NCI-H2196 (cell line): Measurements from ENCODE around the gene NCKAP5.
"Not testable (repeated sequence)": the region's sequence is repeated elsewhere in the genome, so short reads cannot be mapped to it uniquely, and the experiment has no call there.

Experiments used
- DNase-seq: peaks from one replicate; lab custom pipeline; 2025; ENCODE audit not compliant: unreplicated experiment; lab: John Stamatoyannopoulos, UW

The NCKAP5 gene

DNA sequence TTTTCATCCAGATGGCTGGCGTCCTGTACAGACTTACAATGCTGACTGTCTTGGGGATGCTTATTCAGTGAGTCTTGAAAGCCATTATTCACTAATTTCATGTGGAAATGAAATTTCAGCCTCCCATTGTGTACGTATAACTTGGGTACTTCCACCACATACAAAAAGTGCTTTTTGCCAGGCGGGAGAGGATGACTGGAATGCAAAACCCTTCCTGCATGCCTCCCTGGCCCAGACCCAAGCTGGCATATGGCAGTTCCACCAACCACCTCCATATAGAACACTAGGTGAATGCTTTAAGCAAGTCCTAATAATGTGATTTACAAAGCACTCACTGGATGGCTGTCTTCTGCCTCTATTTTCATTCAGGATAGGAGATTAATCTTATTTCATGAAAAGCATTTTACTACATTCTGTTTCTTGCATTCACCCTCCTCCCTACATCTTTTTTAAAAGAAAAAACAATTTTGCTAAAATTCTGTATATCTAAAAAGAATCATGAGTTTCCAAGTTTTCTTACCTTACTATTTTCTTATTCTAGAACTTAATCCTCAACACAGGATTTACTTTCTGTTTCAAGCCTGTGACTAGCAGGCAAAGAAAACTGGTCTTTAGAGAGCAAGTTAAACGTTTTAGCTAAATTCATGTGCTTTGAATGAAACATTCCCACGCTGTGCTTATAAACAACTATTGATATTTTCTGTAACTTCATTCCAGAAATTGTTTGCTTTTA is 327.6 kb downstream of the NCKAP5 start:
- DNase-seq: no peak

GRCh38 chr2:133235968-133236367 is 332.3 kb downstream of the NCKAP5 start:
- DNase-seq: no peak

DNA sequence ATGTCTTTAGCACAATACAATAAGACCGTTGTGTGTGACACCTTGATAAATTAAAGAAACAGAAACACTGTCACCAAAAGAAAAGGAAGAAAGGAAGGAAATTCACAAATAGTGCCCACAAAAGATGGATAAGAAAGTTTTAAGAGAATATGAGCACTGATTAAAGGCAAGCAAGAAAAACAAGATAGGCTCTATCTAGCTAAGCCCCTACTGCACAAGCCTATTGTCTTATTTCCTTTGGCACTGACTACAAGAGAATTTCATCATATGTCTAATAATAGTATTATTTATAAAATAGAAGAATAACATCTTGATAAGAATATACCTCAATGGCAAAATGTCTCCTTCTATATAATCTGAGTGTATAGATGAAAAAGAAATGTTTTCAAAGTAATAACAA is 335.7 kb downstream of the NCKAP5 start:
- DNase-seq: no peak

DNA sequence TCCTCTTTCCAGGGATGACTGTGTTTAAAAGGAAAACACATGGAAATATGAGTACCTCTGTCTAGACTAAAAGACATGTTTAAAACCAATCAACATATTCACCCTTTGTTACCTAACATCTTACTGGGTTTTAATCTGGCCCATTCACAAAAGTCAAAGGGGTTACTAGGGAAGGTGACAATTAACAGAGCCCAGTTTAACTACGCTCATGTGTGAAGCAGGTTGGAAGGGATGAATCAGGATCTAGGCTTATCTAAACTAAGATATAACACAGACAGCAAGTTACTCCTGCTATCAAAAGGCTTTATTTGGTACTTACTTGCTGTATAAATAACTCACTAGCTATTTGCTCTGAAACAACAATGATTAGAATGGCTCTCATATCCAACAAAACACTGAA is 337.0 kb downstream of the NCKAP5 start:
- DNase-seq: no peak

GRCh38 chr2:133229974-133230373 is 338.3 kb downstream of the NCKAP5 start:
- DNase-seq: no peak

GRCh38 chr2:133223226-133223625 is 345.0 kb downstream of the NCKAP5 start:
- DNase-seq: no peak

- DNase-seq: no peak
Observed at GRCh38 chr2:133221398-133221797, 346.9 kb downstream of the NCKAP5 start.

GRCh38 chr2:133218204-133218603 is 350.1 kb downstream of the NCKAP5 start:
- DNase-seq: no peak

DNA sequence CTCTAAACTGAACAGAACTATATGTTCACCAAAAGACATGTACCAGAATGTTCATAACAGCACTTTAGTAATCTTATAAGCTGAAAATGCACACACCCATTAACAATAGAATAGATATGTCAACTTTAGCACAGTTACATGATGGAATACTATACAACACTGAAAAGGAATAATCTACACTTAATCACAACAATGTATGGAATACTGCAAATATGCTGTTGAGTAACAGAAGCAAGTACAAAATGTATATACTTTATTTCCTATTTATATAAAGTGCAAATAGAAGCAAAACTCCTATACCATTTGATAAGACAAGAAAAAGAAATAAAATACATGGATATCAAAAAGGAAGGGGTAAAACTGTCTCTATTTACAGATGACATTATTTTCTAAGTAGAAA is 352.8 kb downstream of the NCKAP5 start:
- DNase-seq: no peak

DNA sequence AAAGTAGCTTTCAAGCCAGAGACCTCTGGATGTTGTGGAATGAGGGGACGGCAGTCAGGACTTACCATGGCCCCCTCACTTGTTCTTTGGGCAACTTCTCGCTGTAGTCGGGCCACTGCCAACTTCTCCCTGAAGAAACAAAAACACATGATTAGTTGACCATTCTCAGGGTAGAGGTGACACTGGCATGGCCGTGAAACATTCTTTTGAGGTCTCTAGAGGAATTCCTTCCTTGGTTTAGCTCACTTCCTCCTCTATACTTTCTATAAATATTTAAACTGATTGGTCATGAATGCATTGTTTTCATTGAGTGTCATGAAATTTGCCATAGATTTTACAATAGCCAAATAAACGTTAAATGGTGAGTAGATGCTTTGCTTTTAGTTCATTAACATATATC is 354.6 kb downstream of the NCKAP5 start:
- DNase-seq: no peak

- DNase-seq: no peak
Observed at GRCh38 chr2:133209325-133209724, 358.9 kb downstream of the NCKAP5 start.

DNA sequence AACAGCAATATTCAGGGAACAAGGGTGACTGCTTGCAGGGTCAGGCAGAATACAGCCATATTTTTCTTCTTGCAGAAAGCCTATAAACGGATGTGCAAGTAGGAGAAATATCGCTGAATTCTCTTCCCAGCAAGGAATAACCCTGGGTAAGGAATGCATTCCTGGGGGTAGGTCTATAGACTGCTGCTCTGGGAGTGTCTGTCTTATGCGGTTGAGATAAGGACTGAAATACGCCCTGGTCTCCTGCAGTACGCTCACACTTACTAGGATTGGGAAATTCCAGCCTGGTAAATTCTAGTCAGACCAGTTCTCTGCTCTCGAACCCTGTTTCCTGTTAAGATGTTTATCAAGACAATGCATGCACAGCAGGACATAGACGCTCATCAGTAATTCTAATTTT is 361.6 kb downstream of the NCKAP5 start:
- not testable (repeated sequence) for DNase-seq

GRCh38 chr2:133204421-133204820 is 363.8 kb downstream of the NCKAP5 start:
- no peak for DNase-seq

GRCh38 chr2:133200684-133201421 is 367.4 kb downstream of the NCKAP5 start:
- no peak for DNase-seq

GRCh38 chr2:133198678-133199077 is 369.6 kb downstream of the NCKAP5 start:
- DNase-seq: no peak

- no peak for DNase-seq
Observed at GRCh38 chr2:133197156-133197555, 371.1 kb downstream of the NCKAP5 start.

DNA sequence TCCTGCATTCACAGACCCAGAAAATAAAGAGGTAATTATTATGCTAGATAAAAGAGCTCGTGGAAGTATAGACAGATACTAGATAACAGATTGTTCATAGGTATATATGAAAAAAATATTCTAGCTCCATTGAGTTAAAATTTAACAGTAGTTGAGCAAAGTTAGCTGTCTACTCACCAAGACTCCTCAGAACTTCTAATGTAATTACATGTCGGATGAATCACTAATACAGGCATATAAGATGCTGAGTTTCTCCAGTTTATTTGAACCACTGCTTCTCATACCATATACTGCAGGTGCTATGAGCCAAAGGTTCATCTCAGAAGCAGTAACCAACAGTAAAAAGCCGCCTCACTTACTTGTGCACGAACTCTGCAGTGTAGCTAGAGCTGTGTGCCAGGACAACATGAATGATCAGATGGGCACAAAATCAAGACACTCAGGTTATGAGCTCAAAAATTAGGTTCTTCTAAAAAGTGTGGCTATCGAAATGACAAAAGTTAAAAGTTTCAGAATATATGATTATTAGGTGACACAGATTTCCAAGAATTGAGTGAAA is 373.4 kb downstream of the NCKAP5 start:
- no peak for DNase-seq

DNA sequence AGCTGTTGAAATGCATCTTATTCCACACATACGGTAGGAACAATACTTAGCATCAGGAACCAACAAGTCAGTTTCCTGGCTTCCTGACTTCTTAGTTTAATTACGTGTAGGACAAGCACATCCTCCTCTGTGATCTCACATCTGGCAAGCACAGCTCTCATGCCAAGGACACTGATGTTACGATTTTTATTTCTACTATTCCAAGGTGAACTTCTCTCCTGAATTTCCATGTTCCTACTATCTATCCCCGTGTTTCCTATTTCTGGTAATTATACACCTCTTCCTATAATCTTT is 374.0 kb downstream of the NCKAP5 start:
- DNase-seq: no peak

GRCh38 chr2:133193544-133194361 is 374.5 kb downstream of the NCKAP5 start:
- no peak for DNase-seq

DNA sequence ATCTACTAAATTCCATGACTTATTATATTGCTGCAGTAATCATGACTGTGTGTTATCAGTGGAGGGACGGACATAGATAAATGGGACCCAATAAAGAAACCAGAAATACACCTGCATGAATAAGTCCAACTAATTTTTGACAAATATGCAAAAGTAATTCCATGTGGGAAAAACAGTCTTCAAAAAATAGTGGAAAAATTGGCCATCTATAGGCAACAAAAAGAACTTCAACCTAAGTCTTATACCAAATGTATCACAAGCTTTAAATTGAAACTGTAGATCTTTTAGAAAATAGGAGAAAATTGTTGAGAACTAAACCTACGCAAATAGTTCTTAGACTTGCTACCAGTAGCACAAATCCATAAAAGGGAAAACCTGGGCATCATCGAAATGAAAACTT is 376.2 kb downstream of the NCKAP5 start:
- DNase-seq: no peak

- DNase-seq: no peak
Observed at GRCh38 chr2:133177196-133177595, 391.1 kb downstream of the NCKAP5 start.

- DNase-seq: no peak
Observed at GRCh38 chr2:133175926-133176325, 392.3 kb downstream of the NCKAP5 start.
